ENCODE measurements around the gene APLF. TPM values are rescaled to one million over a fixed set of nuclear protein-coding genes. Genes with fewer than 3 reads are reported as not detected.

APLF gene
- total and polyA plus RNA-seq, 2 experiments from 2014 or later = 3.0 to 3.7 TPM

DNA sequence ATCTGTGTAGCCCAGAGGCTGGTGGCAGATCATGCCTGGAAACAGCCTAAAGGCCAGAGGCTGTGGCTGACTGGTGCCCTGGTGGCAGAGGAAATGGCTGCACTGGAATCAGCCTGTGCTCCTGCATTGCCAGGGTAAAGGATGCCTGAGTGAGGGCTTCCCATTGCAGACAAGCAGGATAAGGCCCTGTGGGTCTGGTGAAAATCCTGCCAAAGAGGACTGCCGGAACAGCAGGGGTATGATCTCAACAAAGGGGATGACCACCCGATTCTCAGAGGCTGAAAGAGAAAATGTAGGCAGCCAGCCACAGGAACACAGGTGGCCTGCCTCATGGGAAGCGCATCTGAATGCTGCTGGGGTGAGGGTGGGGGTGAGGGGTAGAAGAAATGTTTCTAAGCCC is 48.5 kb upstream of the APLF start:
- H3K27me3 ChIP-seq (ENCODE audit: insufficient read depth) = no peaks in the 10 kb centered on the region
- no peaks in the 10 kb centered on the region for H3K79me2 ChIP-seq (replicated peaks; ENCODE audit: insufficient read depth)
- TF ChIP-seq JUNB (IDR thresholded peaks at IDR 0.05; ENCODE audit: unreplicated experiment) = no peak
- TF ChIP-seq CTCF (conservative IDR thresholded peaks at IDR 0.05; ENCODE audit: low read depth in 2 of 2) = peak in 1 of 2 experiments; percentile 25; a peak in 2 of 4 replicates
- peak; percentile 94 for ATAC-seq
- peak overlapping the region; percentile 91 for H2AFZ ChIP-seq
- H3K4me1 Mint-ChIP-seq = peaks cover 21% of the 10 kb centered on the region
- no peak overlapping the region for H3K27ac ChIP-seq (ENCODE audit: low read depth)
- H3K36me3 Mint-ChIP-seq (ENCODE audit: low read depth) = no peaks in the 10 kb centered on the region; the same call in 2 of the 3 replicates
- 0 out of 2 replicates have a peak overlapping the region, but pooled peaks have one; percentile 18 for H3K4me2 ChIP-seq
- no peaks in the 10 kb centered on the region for H3K36me3 ChIP-seq (ENCODE audit: insufficient read depth)
- H3K4me3 Mint-ChIP-seq = no peak overlapping the region
- no peaks in the 10 kb centered on the region; the same call in 2 of the 3 replicates for H3K9me3 Mint-ChIP-seq
- peaks cover 15% of the 10 kb centered on the region for H3K4me1 ChIP-seq (ENCODE audit: insufficient read depth)
- no peaks in the 10 kb centered on the region for H4K20me1 ChIP-seq (replicated peaks; ENCODE audit: insufficient read depth)
- H3K27ac Mint-ChIP-seq = peak overlapping the region; percentile 28; the same call in 1 of the 2 replicates
- peaks cover 6% of the 10 kb centered on the region for H3K9me2 ChIP-seq (ENCODE audit: insufficient read depth)
- H3K4me3 ChIP-seq = no peak overlapping the region
- H3K27me3 Mint-ChIP-seq (ENCODE audit: insufficient read depth, low read depth, poor library complexity) = peaks cover 2% of the 10 kb centered on the region
- no peaks in the 10 kb centered on the region for H3F3A ChIP-seq (replicated peaks; ENCODE audit: low read depth)
- DNase-seq (ENCODE audit: low spot score) = peak; percentile 37

DNA sequence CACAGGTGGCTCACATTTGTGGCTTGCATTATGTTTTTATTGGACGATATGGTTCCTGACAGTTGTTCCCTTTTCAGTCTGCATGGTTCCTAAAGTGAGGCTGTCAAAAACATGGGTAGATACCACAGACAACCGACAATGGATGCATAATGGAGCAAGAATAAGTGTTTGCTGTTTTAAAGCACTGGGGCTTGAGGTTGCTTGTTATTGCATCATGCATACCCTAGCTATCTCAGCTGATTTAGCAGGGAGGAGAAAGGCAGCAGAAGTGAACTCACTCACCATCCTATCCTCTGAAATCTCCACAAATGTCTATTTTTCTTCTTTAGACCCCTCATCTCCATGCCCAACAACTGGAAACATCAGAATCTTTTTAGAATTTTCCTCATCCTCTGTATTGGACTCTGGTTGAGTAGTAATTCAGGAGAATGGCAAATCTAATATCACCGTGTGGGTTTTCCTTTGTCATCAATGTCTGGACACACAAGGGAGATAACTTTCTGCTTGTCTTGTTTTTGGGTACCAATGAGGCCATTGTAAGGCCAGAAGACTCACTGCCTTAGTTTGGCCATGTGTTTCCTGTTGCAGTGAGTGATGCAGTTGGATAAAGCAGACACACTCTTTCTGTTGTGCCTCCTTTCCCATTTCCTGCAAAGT is 47.0 kb upstream of the APLF start:
- Mint-ChIP-seq H3K27ac (no peak overlapping the region), H3K4me3 (no peak overlapping the region), H3K27me3 (ENCODE audit: insufficient read depth, low read depth, poor library complexity) (peaks cover 2% of the 10 kb centered on the region), H3K4me1 (peaks cover 21% of the 10 kb centered on the region), H3K9me3 (no peaks in the 10 kb centered on the region; the same call in 2 of the 3 replicates), H3K36me3 (ENCODE audit: low read depth) (no peaks in the 10 kb centered on the region; the same call in 2 of the 3 replicates)
- Histone ChIP-seq H3K4me3 (no peak overlapping the region), H3K4me1 (ENCODE audit: insufficient read depth) (peaks cover 15% of the 10 kb centered on the region), H3K4me2 (no peak overlapping the region), H3F3A (replicated peaks; ENCODE audit: low read depth) (no peaks in the 10 kb centered on the region), H3K27me3 (ENCODE audit: insufficient read depth) (no peaks in the 10 kb centered on the region), H3K79me2 (replicated peaks; ENCODE audit: insufficient read depth) (no peaks in the 10 kb centered on the region), H4K20me1 (replicated peaks; ENCODE audit: insufficient read depth) (no peaks in the 10 kb centered on the region), H2AFZ (peak overlapping the region; percentile 21; the same call in 1 of the 2 replicates), H3K9me2 (ENCODE audit: insufficient read depth) (peaks cover 12% of the 10 kb centered on the region), H3K36me3 (ENCODE audit: insufficient read depth) (no peaks in the 10 kb centered on the region), H3K27ac (ENCODE audit: low read depth) (no peak overlapping the region)
- DNase-seq (ENCODE audit: low spot score) = no peak
- no peak for ATAC-seq
- TF ChIP-seq ZNF114 (CRISPR knock-in tag; IDR thresholded peaks at IDR 0.05) (no peak), EZH2 (IDR thresholded peaks at IDR 0.05; ENCODE audit: low read depth, unreplicated experiment) (no peak), JUNB (IDR thresholded peaks at IDR 0.05; ENCODE audit: unreplicated experiment) (no peak), NANOG (IDR thresholded peaks at IDR 0.05; ENCODE audit: borderline replicate concordance) (no peak)
- TF ChIP-seq, protein P1, sequence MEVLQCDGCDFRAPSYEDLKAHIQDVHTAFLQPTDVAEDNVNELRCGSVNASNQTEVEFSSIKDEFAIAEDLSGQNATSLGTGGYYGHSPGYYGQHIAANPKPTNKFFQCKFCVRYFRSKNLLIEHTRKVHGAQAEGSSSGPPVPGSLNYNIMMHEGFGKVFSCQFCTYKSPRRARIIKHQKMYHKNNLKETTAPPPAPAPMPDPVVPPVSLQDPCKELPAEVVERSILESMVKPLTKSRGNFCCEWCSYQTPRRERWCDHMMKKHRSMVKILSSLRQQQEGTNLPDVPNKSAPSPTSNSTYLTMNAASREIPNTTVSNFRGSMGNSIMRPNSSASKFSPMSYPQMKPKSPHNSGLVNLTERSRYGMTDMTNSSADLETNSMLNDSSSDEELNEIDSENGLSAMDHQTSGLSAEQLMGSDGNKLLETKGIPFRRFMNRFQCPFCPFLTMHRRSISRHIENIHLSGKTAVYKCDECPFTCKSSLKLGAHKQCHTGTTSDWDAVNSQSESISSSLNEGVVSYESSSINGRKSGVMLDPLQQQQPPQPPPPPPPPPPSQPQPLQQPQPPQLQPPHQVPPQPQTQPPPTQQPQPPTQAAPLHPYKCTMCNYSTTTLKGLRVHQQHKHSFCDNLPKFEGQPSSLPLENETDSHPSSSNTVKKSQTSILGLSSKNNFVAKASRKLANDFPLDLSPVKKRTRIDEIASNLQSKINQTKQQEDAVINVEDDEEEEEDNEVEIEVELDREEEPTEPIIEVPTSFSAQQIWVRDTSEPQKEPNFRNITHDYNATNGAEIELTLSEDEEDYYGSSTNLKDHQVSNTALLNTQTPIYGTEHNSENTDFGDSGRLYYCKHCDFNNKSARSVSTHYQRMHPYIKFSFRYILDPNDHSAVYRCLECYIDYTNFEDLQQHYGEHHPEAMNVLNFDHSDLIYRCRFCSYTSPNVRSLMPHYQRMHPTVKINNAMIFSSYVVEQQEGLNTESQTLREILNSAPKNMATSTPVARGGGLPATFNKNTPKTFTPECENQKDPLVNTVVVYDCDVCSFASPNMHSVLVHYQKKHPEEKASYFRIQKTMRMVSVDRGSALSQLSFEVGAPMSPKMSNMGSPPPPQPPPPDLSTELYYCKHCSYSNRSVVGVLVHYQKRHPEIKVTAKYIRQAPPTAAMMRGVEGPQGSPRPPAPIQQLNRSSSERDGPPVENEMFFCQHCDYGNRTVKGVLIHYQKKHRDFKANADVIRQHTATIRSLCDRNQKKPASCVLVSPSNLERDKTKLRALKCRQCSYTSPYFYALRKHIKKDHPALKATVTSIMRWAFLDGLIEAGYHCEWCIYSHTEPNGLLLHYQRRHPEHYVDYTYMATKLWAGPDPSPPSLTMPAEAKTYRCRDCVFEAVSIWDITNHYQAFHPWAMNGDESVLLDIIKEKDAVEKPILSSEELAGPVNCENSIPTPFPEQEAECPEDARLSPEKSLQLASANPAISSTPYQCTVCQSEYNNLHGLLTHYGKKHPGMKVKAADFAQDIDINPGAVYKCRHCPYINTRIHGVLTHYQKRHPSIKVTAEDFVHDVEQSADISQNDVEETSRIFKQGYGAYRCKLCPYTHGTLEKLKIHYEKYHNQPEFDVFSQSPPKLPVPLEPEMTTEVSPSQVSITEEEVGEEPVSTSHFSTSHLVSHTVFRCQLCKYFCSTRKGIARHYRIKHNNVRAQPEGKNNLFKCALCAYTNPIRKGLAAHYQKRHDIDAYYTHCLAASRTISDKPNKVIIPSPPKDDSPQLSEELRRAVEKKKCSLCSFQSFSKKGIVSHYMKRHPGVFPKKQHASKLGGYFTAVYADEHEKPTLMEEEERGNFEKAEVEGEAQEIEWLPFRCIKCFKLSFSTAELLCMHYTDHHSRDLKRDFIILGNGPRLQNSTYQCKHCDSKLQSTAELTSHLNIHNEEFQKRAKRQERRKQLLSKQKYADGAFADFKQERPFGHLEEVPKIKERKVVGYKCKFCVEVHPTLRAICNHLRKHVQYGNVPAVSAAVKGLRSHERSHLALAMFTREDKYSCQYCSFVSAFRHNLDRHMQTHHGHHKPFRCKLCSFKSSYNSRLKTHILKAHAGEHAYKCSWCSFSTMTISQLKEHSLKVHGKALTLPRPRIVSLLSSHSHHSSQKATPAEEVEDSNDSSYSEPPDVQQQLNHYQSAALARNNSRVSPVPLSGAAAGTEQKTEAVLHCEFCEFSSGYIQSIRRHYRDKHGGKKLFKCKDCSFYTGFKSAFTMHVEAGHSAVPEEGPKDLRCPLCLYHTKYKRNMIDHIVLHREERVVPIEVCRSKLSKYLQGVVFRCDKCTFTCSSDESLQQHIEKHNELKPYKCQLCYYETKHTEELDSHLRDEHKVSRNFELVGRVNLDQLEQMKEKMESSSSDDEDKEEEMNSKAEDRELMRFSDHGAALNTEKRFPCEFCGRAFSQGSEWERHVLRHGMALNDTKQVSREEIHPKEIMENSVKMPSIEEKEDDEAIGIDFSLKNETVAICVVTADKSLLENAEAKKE (CRISPR knock-in tag; IDR thresholded peaks at IDR 0.05) = no peak
- TF ChIP-seq, protein P2, sequence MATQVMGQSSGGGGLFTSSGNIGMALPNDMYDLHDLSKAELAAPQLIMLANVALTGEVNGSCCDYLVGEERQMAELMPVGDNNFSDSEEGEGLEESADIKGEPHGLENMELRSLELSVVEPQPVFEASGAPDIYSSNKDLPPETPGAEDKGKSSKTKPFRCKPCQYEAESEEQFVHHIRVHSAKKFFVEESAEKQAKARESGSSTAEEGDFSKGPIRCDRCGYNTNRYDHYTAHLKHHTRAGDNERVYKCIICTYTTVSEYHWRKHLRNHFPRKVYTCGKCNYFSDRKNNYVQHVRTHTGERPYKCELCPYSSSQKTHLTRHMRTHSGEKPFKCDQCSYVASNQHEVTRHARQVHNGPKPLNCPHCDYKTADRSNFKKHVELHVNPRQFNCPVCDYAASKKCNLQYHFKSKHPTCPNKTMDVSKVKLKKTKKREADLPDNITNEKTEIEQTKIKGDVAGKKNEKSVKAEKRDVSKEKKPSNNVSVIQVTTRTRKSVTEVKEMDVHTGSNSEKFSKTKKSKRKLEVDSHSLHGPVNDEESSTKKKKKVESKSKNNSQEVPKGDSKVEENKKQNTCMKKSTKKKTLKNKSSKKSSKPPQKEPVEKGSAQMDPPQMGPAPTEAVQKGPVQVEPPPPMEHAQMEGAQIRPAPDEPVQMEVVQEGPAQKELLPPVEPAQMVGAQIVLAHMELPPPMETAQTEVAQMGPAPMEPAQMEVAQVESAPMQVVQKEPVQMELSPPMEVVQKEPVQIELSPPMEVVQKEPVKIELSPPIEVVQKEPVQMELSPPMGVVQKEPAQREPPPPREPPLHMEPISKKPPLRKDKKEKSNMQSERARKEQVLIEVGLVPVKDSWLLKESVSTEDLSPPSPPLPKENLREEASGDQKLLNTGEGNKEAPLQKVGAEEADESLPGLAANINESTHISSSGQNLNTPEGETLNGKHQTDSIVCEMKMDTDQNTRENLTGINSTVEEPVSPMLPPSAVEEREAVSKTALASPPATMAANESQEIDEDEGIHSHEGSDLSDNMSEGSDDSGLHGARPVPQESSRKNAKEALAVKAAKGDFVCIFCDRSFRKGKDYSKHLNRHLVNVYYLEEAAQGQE (IDR thresholded peaks at IDR 0.05; ENCODE audit: unreplicated experiment) = no peak
